PC-3 (cell line): ENCODE measurements around the gene MRRF. TPM values are rescaled to one million over a fixed set of nuclear protein-coding genes. Genes with fewer than 3 reads are reported as not detected.
"Not testable (repeated sequence)": the region's sequence is repeated elsewhere in the genome, so short reads cannot be mapped to it uniquely, and the experiment has no call there.

ENCODE experiments used
- ATAC-seq: fragments of 200-7000 bp; cut with Tn5 transposase; 2 replicates; pipeline ENCODE4 v1.9.1; 2020; ENCODE audit warnings: mild to moderate bottlenecking, moderate library complexity
- BruUV-seq: library from RNA; stranded (reverse); fragments of 400-500 nt; replicated peaks from 2 replicates; lab custom pipeline; 2021; lab: Mats Ljungman, UMichigan
- CTCF ChIA-PET: fragments of 300-600 bp; sonication (Branson Sonifier 250); formaldehyde crosslinking; loops from one replicate; lab custom pipeline; 2022; ENCODE audit warnings: antibody characterized with exemption; lab: Charles Lee
- POLR2A ChIA-PET: fragments of 300-600 bp; sonication (Branson Sonifier 250); formaldehyde crosslinking; loops from one replicate; lab custom pipeline; 2022; ENCODE audit warnings: antibody characterized with exemption; ENCODE audit not compliant: unreplicated experiment; lab: Charles Lee
- DNase-seq: peaks from one replicate; pipeline ENCODE4 v3.0.0-alpha.2; 2015
- H2AFZ ChIP-seq: fragments of 300-600 bp; sonication (generic); 2 replicates; pipeline ENCODE4 v1.6.0; 2016; ENCODE audit warnings: antibody characterized with exemption, low read length
- H3F3A ChIP-seq: fragments of 300-600 bp; sonication (generic); one replicate; pipeline ENCODE4 v1.6.0; 2017; ENCODE audit warnings: antibody characterized with exemption, low read length, control low read depth, mild to moderate bottlenecking; ENCODE audit not compliant: unreplicated experiment
- H3K27ac ChIP-seq: fragments of 300-600 bp; sonication (generic); 2 replicates; pipeline ENCODE4 v1.5.1; 2016; ENCODE audit warnings: mild to moderate bottlenecking, low read length
- H3K27me3 ChIP-seq: fragments of 300-600 bp; sonication (generic); 2 replicates; pipeline ENCODE4 v1.6.1; 2016; ENCODE audit warnings: low read length, mixed read lengths
- H3K36me3 ChIP-seq: fragments of 300-600 bp; sonication (generic); 2 replicates; pipeline ENCODE4 v1.6.1; 2016; ENCODE audit warnings: low read depth, mixed run types, low read length, mixed read lengths
- H3K4me1 ChIP-seq: fragments of 300-600 bp; sonication (generic); 2 replicates; pipeline ENCODE4 v1.5.1; 2016; ENCODE audit warnings: low read length; ENCODE audit not compliant: insufficient read depth
- H3K4me2 ChIP-seq: fragments of 300-600 bp; sonication (generic); 2 replicates; pipeline ENCODE4 v1.6.0; 2016; ENCODE audit warnings: low read length
- H3K4me3 ChIP-seq: fragments of 300-600 bp; sonication (generic); 2 replicates; pipeline ENCODE4 v1.5.1; 2016; ENCODE audit warnings: mild to moderate bottlenecking, low read length, mixed read lengths
- H3K79me2 ChIP-seq: fragments of 300-600 bp; sonication (generic); 2 replicates; pipeline ENCODE4 v1.6.1; 2017; ENCODE audit warnings: low read length, mixed read lengths
- H3K9ac ChIP-seq: fragments of 300-600 bp; sonication (generic); 2 replicates; pipeline ENCODE4 v1.6.0; 2016; ENCODE audit warnings: mild to moderate bottlenecking, low read length
- H3K9me2 ChIP-seq: fragments of 300-600 bp; sonication (generic); replicated peaks from 2 replicates; pipeline ENCODE4 v1.6.1; 2016; ENCODE audit warnings: mixed run types, low read length, mixed read lengths
- H3K9me3 ChIP-seq: fragments of 300-600 bp; sonication (generic); 2 replicates; pipeline ENCODE4 v1.6.1; 2016; ENCODE audit warnings: low read length, mixed read lengths
- H4K20me1 ChIP-seq: fragments of 300-600 bp; sonication (generic); 2 replicates; pipeline ENCODE4 v1.6.1; 2016; ENCODE audit warnings: low read length, mixed read lengths
- EZH2 ChIP-seq: fragments of 300-600 bp; sonication (generic); IDR thresholded peaks from one replicate; pipeline ENCODE4 v1.6.1; 2017; ENCODE audit warnings: antibody characterized with exemption, mild to moderate bottlenecking, low read length; ENCODE audit not compliant: unreplicated experiment
- EZH2phosphoT487 ChIP-seq: fragments of 300-600 bp; sonication (generic); IDR thresholded peaks from 2 replicates; pipeline ENCODE4 v1.6.1; 2018; ENCODE audit warnings: mild to moderate bottlenecking, antibody characterized with exemption, low read length, borderline replicate concordance
- intact Hi-C: fragments of 100-400 bp; cut with micrococcal nuclease; formaldehyde crosslinking; loops from 2 replicates; pipeline ENCODE4 v1.9.0; 2023
- total RNA-seq: library from RNA; depleted of rRNA; stranded (reverse); fragments of >200 nt; gene quantifications from 2 replicates; pipeline ENCODE4 v1.2.3, GENCODE V29; 2014
- TF ChIP-seq, protein P1 (sequence below): fragments of 300-600 bp; sonication (generic); conservative IDR thresholded peaks from 2 replicates; pipeline ENCODE4 v1.5.1; 2017; ENCODE audit warnings: antibody characterized with exemption, low read depth, mild to moderate bottlenecking, low read length

MRRF gene
- total RNA-seq, 1 experiment from 2014 or later: 30.2 TPM

DNA sequence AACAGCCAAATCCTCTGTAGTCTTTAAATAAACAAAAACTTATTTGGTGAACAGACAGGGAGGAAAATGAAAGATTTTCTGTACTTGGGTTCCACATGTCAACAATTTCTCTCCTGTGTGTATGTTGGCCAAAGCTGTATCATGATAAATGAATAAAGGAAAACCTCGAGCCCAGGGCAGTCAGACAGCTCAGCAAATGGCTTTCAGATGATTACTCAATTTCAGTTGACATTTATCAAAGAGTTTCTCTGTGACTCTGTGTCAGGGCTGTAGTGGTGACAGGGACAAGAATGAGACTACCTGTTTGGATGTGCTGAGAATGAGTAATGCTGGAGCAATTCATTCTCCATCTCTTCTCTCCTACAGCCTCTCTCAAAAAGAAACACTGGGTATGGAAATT is 60.4 kb downstream of the MRRF start:
- CTCF ChIA-PET: no interaction called here
- 0 out of 2 replicates have a peak, but pooled peaks cover 3% of the 10 kb centered on the region for H3K36me3 ChIP-seq
- DNase-seq (no peak), ATAC-seq (no peak)
- POLR2A ChIA-PET: no interaction called here
- no peak overlapping the region for H3K27ac ChIP-seq
- intact Hi-C loops: no loop called here
- H4K20me1 ChIP-seq: no peaks in the 10 kb centered on the region
- H3K4me1 ChIP-seq: no peaks in the 10 kb centered on the region
- BruUV-seq: no TSS peak
- TF ChIP-seq EZH2: no peak
- TF ChIP-seq EZH2phosphoT487: no peak
- TF ChIP-seq, protein P1, sequence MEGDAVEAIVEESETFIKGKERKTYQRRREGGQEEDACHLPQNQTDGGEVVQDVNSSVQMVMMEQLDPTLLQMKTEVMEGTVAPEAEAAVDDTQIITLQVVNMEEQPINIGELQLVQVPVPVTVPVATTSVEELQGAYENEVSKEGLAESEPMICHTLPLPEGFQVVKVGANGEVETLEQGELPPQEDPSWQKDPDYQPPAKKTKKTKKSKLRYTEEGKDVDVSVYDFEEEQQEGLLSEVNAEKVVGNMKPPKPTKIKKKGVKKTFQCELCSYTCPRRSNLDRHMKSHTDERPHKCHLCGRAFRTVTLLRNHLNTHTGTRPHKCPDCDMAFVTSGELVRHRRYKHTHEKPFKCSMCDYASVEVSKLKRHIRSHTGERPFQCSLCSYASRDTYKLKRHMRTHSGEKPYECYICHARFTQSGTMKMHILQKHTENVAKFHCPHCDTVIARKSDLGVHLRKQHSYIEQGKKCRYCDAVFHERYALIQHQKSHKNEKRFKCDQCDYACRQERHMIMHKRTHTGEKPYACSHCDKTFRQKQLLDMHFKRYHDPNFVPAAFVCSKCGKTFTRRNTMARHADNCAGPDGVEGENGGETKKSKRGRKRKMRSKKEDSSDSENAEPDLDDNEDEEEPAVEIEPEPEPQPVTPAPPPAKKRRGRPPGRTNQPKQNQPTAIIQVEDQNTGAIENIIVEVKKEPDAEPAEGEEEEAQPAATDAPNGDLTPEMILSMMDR: no peak
- no peaks in the 10 kb centered on the region for H3F3A ChIP-seq
- no peaks in the 10 kb centered on the region for H3K9me2 ChIP-seq
- no peaks in the 10 kb centered on the region for H3K27me3 ChIP-seq
- H3K4me3 ChIP-seq: no peak overlapping the region
- no peaks in the 10 kb centered on the region for H3K79me2 ChIP-seq
- no peak overlapping the region for H2AFZ ChIP-seq
- H3K9me3 ChIP-seq: no peaks in the 10 kb centered on the region
- H3K9ac ChIP-seq: no peak overlapping the region
- no peak overlapping the region for H3K4me2 ChIP-seq

DNA sequence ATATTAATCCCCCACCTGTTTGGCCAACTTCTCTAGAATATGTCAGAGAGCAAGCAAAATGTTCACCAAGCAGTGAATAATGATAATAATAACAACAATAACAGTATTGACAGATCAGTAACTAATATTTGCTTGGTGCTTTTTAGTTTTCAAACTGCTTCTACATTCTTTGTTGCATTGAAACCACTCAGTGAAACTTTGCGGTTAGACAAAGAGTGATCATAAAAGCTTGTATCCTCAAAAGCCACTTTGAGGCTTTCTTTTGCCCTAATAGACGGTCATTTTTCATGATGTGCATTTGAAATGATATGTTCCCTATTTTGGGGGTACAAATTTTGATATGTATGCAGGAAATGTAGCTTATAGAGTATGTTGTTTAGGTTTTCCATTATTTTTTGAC is 62.5 kb downstream of the MRRF start:
- no peaks in the 10 kb centered on the region for H3K9me3 ChIP-seq
- H3K27me3 ChIP-seq: no peaks in the 10 kb centered on the region
- BruUV-seq: no TSS peak
- no peak overlapping the region for H3K4me3 ChIP-seq
- DNase-seq (no peak), ATAC-seq (no peak)
- H3K36me3 ChIP-seq: 0 out of 2 replicates have a peak, but pooled peaks cover 3% of the 10 kb centered on the region
- no peak overlapping the region for H2AFZ ChIP-seq
- H3K4me1 ChIP-seq: no peaks in the 10 kb centered on the region
- H3K9ac ChIP-seq: no peak overlapping the region
- POLR2A ChIA-PET: no interaction called here
- TF ChIP-seq, protein P1: no peak
- TF ChIP-seq EZH2phosphoT487 (no peak), EZH2 (no peak)
- no peaks in the 10 kb centered on the region for H3K79me2 ChIP-seq
- H4K20me1 ChIP-seq: no peaks in the 10 kb centered on the region
- H3K9me2 ChIP-seq: no peaks in the 10 kb centered on the region
- H3K27ac ChIP-seq: no peak overlapping the region
- CTCF ChIA-PET: interaction anchor here (0.7 kb wide), 1 partner anchor 188 kb away, joined by 3 read pairs; no protein-coding TSS in a partner anchor
- no peaks in the 10 kb centered on the region for H3F3A ChIP-seq
- intact Hi-C loops: no loop called here
- no peak overlapping the region for H3K4me2 ChIP-seq

DNA sequence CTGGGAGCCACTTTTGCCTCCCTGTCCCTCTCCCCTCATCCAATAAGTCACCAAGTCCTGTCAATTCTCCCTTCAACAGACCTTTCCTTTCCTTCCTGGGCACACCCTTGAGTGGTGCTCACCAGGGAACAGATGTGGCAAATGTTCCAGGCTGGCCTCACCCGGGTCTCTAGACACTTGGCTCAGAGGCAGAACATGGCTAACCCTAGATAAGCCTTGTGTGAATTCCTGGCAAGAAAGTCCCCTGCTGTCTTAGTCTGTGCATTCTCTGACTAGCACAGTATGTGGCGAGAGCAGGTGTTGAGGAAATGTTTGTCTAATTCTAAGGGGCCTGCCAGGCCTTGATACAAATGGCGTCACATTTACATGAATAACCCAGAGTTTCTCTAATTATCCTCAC is 64.9 kb downstream of the MRRF start:
- H3K79me2 ChIP-seq: no peaks in the 10 kb centered on the region
- H3K4me2 ChIP-seq: no peak overlapping the region
- H2AFZ ChIP-seq: no peak overlapping the region
- TF ChIP-seq EZH2phosphoT487: no peak
- TF ChIP-seq, protein P1: no peak
- no peak for TF ChIP-seq EZH2
- H3F3A ChIP-seq: no peaks in the 10 kb centered on the region
- intact Hi-C loops: no loop called here
- ATAC-seq: no peak
- H3K9ac ChIP-seq: no peak overlapping the region
- H3K36me3 ChIP-seq: no peaks in the 10 kb centered on the region
- CTCF ChIA-PET: no interaction called here
- H3K27ac ChIP-seq: no peak overlapping the region
- DNase-seq: no peak
- H4K20me1 ChIP-seq: no peaks in the 10 kb centered on the region
- no peaks in the 10 kb centered on the region for H3K4me1 ChIP-seq
- H3K9me3 ChIP-seq: no peaks in the 10 kb centered on the region
- no peaks in the 10 kb centered on the region for H3K27me3 ChIP-seq
- BruUV-seq: no TSS peak
- H3K9me2 ChIP-seq: no peaks in the 10 kb centered on the region
- no peak overlapping the region for H3K4me3 ChIP-seq
- POLR2A ChIA-PET: no interaction called here

DNA sequence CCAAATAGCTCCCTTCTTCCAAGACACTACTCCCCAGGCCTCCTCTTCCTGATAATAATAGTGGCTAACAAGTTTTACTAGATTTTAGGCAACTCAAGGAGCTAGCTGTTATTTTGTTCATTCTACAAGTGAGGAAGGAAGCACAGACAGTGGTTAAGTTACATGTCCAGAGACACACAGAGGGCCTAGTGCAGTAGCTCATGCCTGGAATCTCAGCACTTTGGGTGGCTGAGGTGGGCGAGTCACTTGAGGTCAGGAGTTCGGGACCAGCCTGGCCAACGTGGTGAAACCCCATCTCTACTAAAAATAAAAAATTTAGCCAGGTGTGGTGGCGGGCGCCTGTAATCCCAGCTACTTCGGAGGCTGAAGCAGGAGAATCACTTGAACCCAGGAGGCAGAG is 65.8 kb downstream of the MRRF start:
- CTCF ChIA-PET: not testable (repeated sequence)

More for the DNA sequence above, 65.8 kb downstream of the MRRF start:
- POLR2A ChIA-PET, H3K79me2 ChIP-seq, H3F3A ChIP-seq, H2AFZ ChIP-seq, H3K36me3 ChIP-seq, H3K27ac ChIP-seq, H3K4me1 ChIP-seq, DNase-seq, H3K9me3 ChIP-seq, H3K4me2 ChIP-seq, H3K9me2 ChIP-seq, H4K20me1 ChIP-seq, H3K9ac ChIP-seq, intact Hi-C loops, H3K4me3 ChIP-seq, H3K27me3 ChIP-seq, ATAC-seq, BruUV-seq: not testable (repeated sequence)
